ENCODE results near the gene HDAC4.

DNA sequence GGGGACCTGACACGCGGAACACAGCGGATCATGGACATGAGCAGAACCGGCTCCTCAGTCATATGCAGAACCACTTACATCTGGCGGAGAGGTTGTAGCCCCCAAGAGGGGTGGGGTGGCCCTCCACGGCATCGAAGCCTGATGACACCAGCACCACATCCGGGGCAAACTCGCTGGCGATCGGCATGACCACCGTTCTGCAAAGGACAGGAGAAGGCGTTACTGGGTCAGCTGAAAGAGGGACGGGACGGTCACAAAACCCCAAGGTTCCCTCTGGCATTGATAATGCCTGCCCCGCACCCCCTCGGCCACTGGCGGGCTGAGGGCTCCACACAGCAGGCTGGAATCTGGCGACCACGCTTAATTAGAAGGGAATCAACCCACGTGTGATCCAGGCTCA, 332.4 kb downstream of the HDAC4 start:
- TF ChIP-seq, protein P1, sequence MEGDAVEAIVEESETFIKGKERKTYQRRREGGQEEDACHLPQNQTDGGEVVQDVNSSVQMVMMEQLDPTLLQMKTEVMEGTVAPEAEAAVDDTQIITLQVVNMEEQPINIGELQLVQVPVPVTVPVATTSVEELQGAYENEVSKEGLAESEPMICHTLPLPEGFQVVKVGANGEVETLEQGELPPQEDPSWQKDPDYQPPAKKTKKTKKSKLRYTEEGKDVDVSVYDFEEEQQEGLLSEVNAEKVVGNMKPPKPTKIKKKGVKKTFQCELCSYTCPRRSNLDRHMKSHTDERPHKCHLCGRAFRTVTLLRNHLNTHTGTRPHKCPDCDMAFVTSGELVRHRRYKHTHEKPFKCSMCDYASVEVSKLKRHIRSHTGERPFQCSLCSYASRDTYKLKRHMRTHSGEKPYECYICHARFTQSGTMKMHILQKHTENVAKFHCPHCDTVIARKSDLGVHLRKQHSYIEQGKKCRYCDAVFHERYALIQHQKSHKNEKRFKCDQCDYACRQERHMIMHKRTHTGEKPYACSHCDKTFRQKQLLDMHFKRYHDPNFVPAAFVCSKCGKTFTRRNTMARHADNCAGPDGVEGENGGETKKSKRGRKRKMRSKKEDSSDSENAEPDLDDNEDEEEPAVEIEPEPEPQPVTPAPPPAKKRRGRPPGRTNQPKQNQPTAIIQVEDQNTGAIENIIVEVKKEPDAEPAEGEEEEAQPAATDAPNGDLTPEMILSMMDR (IDR thresholded peaks at IDR 0.05), result no peak
- TF ChIP-seq POLR2AphosphoS5 (IDR thresholded peaks at IDR 0.05; ENCODE audit: low read depth, low read length), result no peak
- TF ChIP-seq SIN3A (IDR thresholded peaks at IDR 0.05; ENCODE audit: borderline replicate concordance, insufficient read depth, low read depth, low read length), result no peak
- TF ChIP-seq, protein P2, sequence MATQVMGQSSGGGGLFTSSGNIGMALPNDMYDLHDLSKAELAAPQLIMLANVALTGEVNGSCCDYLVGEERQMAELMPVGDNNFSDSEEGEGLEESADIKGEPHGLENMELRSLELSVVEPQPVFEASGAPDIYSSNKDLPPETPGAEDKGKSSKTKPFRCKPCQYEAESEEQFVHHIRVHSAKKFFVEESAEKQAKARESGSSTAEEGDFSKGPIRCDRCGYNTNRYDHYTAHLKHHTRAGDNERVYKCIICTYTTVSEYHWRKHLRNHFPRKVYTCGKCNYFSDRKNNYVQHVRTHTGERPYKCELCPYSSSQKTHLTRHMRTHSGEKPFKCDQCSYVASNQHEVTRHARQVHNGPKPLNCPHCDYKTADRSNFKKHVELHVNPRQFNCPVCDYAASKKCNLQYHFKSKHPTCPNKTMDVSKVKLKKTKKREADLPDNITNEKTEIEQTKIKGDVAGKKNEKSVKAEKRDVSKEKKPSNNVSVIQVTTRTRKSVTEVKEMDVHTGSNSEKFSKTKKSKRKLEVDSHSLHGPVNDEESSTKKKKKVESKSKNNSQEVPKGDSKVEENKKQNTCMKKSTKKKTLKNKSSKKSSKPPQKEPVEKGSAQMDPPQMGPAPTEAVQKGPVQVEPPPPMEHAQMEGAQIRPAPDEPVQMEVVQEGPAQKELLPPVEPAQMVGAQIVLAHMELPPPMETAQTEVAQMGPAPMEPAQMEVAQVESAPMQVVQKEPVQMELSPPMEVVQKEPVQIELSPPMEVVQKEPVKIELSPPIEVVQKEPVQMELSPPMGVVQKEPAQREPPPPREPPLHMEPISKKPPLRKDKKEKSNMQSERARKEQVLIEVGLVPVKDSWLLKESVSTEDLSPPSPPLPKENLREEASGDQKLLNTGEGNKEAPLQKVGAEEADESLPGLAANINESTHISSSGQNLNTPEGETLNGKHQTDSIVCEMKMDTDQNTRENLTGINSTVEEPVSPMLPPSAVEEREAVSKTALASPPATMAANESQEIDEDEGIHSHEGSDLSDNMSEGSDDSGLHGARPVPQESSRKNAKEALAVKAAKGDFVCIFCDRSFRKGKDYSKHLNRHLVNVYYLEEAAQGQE (IDR thresholded peaks at IDR 0.05; ENCODE audit: insufficient read depth in 1 of 2, low read depth in 2 of 2, low read length in 1 of 2), result no peak
- no peak for TF ChIP-seq TCF7L2 (IDR thresholded peaks at IDR 0.05; ENCODE audit: low read depth, low read length)
